ENCODE results near the gene RAB1A.

DNA sequence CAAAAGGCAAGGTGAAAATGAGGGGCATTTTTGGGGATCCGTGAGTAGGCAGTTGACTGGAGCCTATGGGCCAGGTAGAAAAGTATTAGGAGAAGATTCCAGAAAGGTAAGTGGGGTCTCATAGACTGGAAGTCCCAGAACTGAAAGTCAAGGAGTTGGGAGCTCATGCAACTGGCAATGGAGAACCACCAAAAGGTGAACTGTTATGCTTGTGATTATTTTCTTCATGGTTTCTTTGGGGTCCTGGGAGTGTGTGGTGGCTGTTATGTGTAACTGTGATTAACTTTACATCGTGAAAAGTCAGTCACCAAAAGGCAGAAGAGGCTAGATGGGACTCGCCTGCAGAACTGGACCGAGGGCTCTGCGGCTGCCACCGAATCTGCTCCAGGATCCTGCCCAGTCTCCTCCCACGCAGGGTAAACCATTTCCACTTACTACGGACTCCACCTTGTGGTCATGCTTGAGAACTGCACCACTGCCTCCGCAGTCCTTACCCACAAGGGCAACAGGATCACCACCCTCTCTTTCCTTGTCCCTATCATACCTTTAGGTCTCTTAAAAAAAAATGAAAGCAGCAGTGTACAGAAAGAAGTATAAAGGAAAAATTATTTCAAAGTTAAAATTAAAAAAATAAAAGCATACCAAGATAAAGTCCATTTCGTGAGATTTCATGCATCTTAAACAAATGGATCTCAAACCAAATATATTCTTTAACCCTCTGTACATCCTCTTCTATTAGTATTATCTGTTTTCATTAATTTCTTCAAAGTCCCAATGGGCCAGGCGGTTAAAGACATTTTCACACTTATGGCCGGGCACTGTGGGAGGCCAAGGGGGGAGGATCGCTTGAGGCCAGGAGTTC, 89.3 kb downstream of the RAB1A start:
- TF ChIP-seq POLR2A (IDR thresholded peaks at IDR 0.05) = no peak
- TF ChIP-seq, protein P1, sequence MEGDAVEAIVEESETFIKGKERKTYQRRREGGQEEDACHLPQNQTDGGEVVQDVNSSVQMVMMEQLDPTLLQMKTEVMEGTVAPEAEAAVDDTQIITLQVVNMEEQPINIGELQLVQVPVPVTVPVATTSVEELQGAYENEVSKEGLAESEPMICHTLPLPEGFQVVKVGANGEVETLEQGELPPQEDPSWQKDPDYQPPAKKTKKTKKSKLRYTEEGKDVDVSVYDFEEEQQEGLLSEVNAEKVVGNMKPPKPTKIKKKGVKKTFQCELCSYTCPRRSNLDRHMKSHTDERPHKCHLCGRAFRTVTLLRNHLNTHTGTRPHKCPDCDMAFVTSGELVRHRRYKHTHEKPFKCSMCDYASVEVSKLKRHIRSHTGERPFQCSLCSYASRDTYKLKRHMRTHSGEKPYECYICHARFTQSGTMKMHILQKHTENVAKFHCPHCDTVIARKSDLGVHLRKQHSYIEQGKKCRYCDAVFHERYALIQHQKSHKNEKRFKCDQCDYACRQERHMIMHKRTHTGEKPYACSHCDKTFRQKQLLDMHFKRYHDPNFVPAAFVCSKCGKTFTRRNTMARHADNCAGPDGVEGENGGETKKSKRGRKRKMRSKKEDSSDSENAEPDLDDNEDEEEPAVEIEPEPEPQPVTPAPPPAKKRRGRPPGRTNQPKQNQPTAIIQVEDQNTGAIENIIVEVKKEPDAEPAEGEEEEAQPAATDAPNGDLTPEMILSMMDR (IDR thresholded peaks at IDR 0.05) = peak; percentile 90 to 99 (median 94)
- TF ChIP-seq POLR2AphosphoS5 (IDR thresholded peaks at IDR 0.05) = no peak

All from upper lobe of left lung (tissue), 4 donors.